Activated naive CD4-positive, alpha-beta T cell treated with Interleukin-2 at 50 U/mL for 16 hours (primary cell): ENCODE results near the gene NEU4.
"Not testable (repeated sequence)": the region's sequence is repeated elsewhere in the genome, so short reads cannot be mapped to it uniquely, and the experiment has no call there.

Experiments
- DNase-seq: peaks from one replicate; pipeline ENCODE4 v3.0.0-alpha.2; 2020

NEU4 gene, protein sequence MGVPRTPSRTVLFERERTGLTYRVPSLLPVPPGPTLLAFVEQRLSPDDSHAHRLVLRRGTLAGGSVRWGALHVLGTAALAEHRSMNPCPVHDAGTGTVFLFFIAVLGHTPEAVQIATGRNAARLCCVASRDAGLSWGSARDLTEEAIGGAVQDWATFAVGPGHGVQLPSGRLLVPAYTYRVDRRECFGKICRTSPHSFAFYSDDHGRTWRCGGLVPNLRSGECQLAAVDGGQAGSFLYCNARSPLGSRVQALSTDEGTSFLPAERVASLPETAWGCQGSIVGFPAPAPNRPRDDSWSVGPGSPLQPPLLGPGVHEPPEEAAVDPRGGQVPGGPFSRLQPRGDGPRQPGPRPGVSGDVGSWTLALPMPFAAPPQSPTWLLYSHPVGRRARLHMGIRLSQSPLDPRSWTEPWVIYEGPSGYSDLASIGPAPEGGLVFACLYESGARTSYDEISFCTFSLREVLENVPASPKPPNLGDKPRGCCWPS

DNA sequence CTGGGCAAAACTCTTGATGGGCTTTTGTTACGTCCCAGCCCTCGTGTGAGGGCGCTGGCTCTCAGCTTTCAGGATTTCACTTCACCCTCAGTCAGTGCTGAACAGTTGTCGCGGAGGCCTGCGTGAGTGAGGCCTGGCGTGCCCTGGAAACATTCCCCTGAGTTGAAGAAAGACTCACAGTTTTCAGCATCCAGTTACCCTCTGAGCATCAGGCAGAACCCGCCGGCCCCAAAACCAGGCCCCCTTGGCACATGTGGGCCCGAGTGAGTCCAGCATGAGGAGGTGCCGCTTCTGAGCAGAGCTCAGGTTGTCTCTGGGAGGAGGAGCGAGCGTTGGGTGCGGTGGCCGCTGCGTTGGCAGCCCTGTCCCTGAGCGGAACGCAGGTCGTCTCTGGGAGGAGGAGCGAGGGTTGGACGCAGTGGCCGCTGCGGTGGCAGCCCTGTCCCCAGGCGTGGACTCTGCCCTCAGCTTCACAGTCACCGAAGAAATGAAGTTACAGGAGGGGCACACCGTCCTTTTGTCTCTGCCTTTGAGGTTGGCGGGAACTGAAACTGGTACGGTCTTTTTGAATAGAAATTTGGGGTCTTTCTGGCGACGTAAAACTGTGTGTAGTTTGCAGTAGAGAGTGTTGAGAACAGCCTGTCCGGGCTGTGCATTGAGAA is at the start of gene NEU4:
Gene NEU4 (plus strand): TSS at position 473 of the 662 bp plus-strand sequence. CDS start 5,292 bp downstream, outside the sequence.
- DNase-seq, result no peak

GRCh38 chr2:241759893-241760292 is 49.1 kb upstream of the NEU4 start:
- DNase-seq, result not testable (repeated sequence)

GRCh38 chr2:241760301-241760771 is 48.7 kb upstream of the NEU4 start:
- no peak for DNase-seq

- DNase-seq, result no peak
Observed at GRCh38 chr2:241762321-241762932, 46.6 kb upstream of the NEU4 start.

DNA sequence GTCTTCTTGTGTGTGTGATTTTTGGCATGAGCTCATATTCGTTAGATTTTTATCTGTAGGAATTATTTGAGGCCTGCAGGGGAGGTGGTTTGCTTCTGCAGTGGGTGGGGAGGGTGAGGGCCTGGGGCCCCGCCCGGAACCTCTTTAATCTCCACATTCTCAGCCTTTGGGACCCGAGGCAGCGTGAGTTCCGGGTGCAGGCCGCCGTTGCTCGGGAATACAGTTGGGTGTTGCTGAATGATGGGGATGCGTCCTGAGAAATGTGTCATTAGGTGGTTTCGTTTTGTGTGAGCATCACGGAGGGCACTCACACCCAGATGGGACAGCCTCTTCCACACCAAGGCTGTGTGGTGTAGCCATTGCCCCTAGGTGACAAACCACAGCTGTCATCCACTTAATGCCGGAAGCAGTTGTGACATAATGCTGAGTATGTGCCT is 46.0 kb upstream of the NEU4 start:
- peak; percentile 70 for DNase-seq

- DNase-seq, result peak; percentile 13
Observed at GRCh38 chr2:241763551-241764274, 45.3 kb upstream of the NEU4 start.

DNA sequence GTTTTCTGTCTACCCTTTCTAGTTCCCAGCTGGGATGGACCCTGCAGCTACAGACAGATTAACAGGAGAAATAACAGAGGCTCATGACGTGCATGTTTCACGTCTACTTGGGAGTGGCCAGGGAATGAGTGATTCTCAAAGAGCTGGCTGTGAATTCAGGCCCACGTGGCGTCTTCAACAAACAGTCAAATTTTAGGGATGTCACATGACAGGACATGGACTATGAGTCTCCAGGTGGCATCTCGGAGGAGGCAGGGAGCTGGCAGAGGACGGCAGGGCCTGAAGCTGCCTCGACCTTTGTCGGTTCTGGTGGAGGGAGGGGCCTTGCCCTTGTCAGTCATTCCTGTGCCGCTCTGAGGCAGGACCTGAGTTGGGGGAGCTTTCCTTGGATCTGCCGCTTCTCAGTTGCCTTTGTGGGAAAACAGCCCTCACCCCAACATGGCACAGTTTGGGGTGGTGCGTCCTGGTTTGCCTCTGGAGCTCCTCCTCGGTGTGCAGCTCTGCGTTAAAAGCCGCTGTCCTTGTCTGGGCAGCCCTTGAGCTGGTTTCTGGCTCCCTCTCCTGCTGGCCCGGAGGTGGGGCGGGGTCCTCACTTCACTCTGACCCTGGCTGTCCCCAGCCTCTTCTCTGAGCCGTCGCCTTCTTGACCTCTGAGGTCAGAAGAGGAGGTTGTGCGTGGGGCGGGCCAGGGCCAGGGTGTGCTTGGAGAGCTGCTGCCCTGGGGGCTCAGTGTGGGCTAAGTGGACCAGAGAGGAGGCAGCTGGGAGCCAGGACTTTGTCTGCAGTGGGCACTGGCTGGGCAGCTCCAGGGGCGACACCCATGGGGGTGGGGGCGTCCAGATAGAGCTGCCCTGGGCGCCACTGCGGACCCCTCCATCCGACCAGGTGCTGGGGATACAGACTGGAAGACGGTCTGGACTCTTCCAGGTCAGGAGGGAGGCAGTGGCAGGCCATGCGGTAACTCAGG is 44.4 kb upstream of the NEU4 start:
- no peak for DNase-seq

GRCh38 chr2:241767464-241768250 is 41.3 kb upstream of the NEU4 start:
- no peak for DNase-seq

GRCh38 chr2:241768251-241768711 is 40.7 kb upstream of the NEU4 start:
- no peak for DNase-seq

GRCh38 chr2:241768850-241769249 is 40.1 kb upstream of the NEU4 start:
- DNase-seq, result no peak

- DNase-seq, result no peak
Observed at GRCh38 chr2:241769819-241770184, 39.2 kb upstream of the NEU4 start.

DNA sequence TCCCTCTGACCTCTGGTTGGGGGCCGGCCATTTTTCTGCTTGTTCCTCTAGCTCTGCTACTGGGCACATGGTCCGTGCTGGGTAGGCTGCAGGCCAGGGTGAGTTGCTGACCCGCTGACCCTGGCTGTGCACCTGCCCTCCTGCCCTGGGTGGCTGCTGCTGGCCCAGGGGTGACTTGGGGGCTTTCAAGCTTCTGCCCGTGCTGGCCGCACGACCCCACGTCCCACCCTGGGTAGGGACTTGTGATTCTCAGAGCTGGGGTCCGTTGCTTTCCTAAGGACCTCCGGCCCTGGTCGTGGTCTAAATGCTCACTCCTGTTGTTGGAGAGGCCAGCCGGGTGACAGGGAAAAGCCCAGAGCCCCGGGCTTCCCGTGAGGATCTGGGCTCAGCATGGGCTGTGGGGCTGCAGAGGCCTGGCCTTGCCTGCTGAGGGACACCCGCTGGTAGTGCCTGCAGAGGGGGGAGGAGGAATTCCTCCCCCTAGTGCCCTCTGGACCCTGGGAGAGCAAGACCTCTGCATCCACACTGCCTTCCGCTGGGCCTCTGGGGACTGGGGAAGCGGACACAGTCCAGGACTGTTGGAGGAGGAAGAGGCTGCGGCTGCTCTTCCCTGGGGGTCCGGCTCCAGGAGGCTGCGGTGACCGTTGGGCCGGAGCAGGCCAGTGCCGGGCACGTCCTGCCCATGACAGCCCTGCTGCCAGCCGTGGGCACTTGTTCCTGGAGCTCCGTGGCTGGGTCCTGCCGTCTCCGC is 38.6 kb upstream of the NEU4 start:
- no peak for DNase-seq

DNA sequence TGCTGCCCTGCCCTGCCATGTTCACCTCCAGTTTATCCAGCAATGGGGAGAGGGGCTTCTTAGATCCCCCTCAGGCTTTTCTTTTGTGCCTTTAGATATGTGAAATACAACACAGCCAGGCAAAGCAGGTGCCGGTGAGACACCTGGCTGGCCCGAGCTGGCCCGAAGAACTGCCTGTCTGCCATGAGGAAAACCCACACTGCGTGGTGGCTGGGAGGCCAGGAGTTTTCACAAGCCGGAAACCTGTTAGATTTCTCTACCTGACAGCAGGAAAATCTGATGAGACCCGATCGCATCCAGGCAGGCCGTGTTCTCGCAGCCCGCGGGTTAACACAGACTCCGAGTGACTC is 38.1 kb upstream of the NEU4 start:
- DNase-seq, result no peak

GRCh38 chr2:241771286-241772062 is 37.5 kb upstream of the NEU4 start:
- no peak for DNase-seq

GRCh38 chr2:241772063-241772499 is 36.9 kb upstream of the NEU4 start:
- peak; percentile 32 for DNase-seq

DNA sequence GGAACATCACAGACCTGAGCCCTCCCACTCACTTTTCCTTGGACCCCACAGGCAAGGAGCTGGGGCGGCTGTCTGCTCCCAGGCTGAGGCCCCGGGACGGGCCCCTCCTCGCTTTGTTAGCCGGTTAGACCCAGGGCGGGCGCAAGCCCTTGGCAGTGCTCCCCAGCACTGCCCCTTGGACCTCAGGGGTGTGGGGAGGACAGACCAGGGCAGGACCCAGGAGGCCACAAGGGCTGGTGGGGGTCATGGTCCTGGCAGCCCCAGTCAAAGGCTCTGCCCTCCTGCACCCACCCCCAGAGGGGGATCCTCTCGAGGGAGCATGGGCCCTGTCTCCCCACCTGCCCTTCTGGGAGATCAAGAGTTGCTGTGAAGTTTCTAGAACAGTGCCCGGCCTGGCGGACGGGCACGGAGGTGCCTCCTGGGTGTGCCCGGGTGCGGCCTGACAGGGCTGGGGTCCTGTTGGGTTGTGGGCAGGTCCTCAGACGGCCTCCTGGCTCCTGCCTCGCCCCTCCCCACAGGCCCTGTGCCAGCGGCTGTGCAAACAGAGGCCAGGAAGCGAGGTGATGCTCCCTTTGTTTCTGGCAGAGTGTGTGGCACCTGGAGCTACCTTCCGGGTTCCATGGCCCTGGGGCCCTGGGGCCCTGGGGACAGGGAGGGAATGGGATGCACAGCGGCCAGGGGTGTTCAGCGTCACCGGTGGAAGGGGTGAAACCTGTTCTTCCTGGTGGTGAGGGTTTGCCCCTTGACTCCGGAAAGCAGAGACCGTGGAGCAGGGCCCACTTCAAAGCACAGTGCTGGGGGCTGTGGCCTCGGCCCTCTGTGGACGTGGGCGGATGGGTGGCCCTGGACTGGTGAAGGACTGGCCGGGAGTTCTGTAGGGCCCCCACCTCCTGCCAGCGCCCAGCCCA is 35.2 kb upstream of the NEU4 start:
- no peak for DNase-seq

DNA sequence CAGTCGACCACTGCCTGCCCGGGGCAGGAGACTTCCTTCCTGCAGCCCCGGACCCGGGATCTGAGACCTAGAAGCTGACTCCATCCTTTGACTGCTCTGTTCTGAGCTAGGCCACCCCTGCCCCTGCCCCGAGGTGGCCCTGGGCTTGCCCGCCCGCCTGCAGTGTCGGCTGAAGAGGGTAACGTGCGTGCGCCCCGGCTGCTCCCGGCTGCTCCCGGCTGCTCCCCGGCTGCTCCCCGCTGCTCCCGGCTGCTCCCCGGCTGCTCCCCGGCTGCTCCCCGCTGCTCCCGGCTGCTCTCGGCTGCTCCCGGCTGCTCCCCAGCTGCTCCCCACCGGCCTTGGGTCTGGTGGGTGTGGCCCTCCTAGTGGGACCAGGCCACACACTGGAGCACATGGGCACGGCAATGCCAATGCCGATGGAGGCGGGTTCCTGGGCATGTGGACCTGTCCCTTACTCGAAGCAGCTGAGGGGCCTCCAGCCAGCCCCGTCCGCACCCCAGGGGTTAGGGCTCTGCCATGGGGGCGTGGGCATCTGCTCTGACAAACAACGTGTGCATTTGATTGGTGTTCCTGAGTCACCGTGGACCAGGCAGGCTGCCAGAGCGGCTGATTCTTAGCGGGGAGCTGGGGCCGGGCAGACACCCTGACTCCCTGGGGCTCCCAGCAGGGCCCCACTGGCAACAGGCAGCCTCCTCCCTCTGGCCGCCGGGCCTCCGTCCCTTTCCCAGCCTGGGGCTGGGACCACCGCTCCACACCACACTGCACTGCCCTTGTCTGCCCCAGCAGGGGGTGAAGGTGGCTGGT is 34.4 kb upstream of the NEU4 start:
- no peak for DNase-seq
